GM12873 (cell line): ENCODE data around the gene HIVEP3.

Experiments used
- TF ChIP-seq, protein P1 (sequence below): IDR thresholded peaks from 2 replicates; pipeline ENCODE4 v1.5.1; 2012; ENCODE audit warnings: low read depth, mild to moderate bottlenecking, moderate library complexity, low read length, control low read depth; ENCODE audit not compliant: insufficient read depth; ENCODE audit errors: missing control alignments

HIVEP3 gene

DNA sequence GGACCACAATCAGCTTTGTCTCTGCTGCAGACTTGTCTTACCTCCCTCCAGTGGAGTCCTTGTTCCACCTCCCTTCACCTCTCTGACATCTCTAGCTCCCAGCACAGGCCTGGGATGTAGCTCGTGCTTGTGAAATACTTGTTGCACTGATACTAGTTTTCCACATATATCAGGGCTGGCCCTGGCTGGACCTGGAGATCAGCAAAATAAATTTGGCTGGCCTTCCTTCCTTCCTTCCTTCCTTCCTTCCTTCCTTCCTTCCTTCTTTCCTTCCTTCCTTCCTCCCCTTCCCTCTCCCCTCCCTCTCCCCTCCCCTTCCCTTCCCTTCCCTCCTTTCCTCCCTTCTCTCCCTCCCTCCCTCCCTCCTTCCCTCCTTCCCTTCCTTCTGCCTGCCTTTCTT is 196.5 kb downstream of the HIVEP3 start:
- TF ChIP-seq, protein P1, sequence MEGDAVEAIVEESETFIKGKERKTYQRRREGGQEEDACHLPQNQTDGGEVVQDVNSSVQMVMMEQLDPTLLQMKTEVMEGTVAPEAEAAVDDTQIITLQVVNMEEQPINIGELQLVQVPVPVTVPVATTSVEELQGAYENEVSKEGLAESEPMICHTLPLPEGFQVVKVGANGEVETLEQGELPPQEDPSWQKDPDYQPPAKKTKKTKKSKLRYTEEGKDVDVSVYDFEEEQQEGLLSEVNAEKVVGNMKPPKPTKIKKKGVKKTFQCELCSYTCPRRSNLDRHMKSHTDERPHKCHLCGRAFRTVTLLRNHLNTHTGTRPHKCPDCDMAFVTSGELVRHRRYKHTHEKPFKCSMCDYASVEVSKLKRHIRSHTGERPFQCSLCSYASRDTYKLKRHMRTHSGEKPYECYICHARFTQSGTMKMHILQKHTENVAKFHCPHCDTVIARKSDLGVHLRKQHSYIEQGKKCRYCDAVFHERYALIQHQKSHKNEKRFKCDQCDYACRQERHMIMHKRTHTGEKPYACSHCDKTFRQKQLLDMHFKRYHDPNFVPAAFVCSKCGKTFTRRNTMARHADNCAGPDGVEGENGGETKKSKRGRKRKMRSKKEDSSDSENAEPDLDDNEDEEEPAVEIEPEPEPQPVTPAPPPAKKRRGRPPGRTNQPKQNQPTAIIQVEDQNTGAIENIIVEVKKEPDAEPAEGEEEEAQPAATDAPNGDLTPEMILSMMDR, result no peak

DNA sequence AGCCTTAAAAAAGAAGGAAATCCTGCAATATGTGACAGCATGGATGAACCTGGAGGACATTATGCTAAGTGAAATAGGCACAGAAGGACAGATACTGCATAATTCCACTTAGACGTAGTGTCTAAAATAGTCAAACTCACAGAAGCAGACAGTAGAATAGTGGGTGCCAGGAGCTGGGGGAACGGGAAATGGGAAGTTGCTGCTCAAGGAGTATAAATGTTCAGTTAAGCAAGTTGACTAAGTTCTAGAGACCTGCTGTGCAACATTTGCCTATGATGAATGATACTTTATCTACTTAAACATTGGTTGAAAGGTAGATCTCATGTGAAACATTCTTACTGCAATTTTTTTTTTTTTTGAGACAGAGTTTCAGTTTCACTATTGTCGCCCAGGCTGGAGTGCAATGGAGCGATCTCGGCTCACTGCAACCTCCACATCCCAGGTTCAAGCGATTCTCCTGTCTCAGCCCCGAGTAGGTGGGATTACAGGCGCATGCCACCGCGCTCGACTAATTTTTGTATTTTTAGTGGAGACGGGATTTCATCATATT is 197.8 kb downstream of the HIVEP3 start:
- TF ChIP-seq, protein P1, result no peak

DNA sequence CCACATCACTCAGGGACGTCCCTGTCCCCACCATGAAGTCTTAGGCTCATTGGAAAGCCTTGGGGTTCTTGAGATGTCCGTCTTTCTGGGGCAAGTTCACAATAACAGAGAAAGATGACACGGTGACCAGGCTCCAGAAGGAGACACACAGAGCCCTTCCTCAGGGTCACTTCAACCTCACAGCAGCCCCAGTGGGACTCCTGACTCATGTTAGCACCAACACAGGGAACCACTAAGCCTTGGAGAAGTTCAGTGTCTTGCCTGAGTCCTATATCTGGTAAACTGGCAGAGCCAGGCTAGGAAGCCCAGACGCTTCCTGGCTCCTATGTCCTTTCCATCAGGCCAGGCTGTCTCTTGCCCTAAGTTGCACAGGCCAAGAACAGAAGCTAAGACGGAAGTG is 199.1 kb downstream of the HIVEP3 start:
- TF ChIP-seq, protein P1, result no peak

DNA sequence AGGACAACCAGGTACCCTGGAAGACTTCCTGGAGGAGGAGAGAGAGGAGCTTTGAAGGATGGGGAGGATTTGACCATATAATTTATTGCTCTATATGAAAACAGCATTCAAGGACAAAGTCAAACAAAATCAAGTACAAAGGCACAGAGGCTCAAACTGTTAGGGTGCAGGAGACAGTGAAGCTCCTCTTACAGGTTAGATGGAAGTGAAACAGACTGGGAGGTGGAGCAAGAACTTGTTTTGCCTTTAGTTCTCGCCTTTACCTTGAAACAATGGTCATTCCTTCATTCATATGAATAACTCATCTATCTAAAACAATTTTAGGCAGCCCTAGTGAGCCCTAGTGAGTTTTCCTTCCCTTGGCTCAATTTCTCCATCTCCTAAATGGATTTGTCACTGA is 199.6 kb downstream of the HIVEP3 start:
- TF ChIP-seq, protein P1, result no peak

DNA sequence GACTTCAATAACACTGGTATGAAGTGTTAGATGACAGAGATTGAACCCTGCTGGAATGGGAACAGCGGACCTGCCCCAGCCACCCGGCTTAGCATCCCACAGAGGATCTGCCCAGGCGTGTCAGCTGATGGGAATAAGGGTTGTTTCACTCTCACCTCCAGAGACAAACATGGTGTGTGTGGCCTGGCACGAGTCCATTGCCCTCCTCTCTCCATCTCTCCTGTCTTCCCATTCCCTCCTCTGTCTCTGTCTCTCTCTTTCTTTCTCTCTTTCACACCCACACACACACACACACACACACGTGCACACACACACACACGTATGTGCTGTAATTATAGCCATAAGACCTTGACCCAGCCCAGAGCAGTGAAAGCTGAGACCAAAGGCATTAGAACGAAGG is 200.2 kb downstream of the HIVEP3 start:
- TF ChIP-seq, protein P1, result no peak

DNA sequence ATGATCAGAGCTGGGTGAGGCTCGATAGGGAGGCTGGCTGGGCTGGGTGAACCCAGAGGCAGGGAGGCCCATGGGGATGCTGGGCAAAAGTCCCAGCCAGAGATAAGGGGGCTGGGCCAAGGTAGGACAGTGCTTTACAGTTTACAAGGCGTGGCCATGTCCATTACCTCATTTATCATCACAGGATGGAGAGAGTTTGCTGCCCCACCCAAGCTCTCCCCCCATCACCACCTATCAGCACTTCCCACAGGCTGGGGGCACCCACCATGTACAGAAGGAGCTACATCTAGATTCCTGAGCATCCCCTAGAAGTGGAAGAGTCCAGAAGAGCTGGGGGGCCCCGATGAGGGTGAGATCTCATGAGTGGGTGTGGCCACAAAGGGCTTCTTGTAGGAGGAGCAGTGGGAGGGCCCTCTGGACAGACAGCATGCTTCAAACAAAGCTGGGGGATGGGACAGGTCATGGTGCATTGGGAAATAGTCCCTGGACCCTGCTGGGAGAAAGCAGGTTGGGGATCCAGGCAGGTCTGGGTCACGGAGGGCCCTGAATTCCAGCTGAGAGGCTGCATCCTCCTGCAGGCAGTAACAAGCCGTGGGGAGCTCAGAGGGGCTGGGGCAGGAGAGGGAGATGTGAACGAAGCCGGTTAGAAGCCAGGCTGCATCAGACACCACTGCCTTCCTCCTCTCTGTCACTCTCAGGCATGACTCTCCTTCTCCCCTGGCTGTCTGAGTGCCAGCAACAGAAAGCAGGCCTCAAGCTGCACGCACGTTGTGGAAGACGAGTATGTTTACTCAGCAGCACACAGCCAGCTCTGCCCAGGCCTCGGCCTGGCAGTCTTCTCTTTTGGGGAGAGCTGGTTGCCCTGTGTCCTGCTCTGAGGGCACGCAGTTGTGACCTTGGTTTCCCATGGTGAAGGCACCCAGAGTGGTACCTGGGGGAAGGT is 202.3 kb downstream of the HIVEP3 start:
- TF ChIP-seq, protein P1, result no peak

DNA sequence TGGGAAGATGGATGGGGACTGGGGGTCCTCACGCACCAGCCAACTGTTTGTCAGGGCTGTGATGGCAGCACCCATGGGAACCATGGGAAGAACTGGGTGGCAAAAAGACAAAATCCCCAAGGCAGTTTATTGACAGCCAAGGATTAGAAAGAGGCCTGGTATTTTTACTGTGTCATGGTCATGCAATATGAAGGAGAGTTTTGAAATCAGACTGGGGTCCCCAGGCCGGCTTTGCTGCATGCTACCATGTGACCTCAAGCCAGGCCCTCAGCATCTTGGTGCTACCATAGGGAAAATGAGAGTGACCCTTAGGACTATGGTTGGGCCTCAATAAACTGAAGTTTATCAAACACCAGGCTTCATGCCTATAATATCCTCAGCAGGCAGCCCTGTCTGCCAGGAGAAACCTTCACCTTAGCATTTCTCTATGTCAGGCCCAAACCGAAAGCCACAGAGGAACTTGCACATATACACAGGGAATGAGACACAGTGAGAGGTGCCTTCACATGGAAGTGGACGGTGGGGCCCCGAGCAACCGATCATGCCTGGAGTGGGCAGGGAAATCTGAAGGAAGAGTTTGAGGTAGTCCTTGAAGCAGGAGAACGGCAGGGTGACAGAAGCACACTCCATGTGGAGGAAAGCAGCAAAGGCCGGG is 203.2 kb downstream of the HIVEP3 start:
- TF ChIP-seq, protein P1, result no peak
